ENCODE measurements around the gene AZIN2. TPM values are rescaled to one million over a fixed set of nuclear protein-coding genes. Genes with fewer than 3 reads are reported as not detected.

AZIN2 gene
- total and polyA plus RNA-seq, 10 of the 15 experiments (the other 5 are each of a cell fraction or from before 2014, with no cell fraction given), result 0.02 to 0.85 (median 0.23) TPM

DNA sequence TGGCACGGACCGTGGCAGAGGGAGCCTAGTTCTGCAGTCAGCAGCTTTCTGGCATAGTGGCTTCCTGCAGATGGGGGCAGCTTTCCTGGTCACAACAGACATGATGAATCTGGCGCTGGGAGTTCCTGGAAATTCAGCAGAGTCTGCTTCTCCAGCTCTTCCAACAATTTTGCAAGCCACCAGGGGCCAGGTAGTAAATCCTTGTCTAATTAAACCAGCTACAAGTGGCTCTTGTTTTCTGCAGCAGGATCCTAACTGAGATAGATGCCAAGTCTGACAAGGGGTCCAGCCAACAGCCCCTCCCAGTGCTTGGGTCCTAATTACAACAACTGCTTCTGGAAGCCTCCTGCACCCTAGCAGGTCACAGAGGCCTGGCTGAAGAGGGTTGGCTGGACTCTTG lies 65.0 kb downstream of the AZIN2 start (continued):
- TF ChIP-seq RUNX3 (IDR thresholded peaks at IDR 0.05; ENCODE audit: low read length) (no peak), GATAD2B (conservative IDR thresholded peaks at IDR 0.05; ENCODE audit: low read depth) (no peak)

DNA sequence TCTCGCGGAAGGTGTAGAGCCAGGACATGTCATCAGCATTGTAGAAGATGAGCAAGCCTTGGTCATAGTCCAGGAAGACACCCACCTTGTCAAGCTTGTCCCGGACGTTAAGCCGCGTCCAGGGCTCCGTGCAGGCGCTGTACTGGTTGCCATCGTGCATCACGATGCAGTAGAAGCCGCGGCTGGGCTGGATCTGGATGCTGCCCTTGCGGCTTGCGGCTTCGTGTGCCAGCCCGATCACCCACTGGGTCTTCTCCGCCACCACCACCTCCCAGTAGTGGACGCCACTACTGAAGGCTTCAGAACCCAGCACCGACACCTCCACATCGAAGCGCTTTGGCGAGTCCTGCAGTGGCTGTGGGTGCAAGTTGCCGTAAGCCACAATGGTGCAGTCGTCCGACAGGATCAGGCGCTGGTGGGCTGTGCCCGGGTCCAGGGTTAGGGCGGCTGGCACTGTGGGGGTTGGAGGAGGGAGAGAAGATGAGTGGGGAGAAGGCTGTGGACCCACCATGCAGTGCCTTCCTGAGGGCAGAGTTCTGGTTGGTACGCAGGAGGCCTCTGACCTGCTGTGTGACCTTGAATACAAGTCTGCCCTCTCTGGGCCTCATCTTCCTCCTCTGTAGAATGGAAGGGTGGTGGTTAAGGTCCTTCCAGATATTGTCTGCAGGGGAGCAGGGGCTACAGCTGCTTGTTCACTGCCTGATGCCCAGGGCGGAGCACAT lies 66.5 kb downstream of the AZIN2 start:
- FAIRE-seq (no peak), ATAC-seq (no peak), DNase-seq (ENCODE audit: low read depth, low spot score) (no peak)
- in situ Hi-C loops (cut with MboI) (no loop called here), intact Hi-C loops (cut with micrococcal nuclease; ENCODE audit: unreplicated experiment) (no loop called here)
- no peaks in the 10 kb centered on the region for H3K79me2 ChIP-seq (ENCODE audit: control insufficient read depth, insufficient read depth, low read length)
- H3K27ac ChIP-seq (ENCODE audit: control insufficient read depth, insufficient read depth), result no peak overlapping the region
- H3K4me1 ChIP-seq (ENCODE audit: control insufficient read depth, insufficient read depth, low read length), result no peaks in the 10 kb centered on the region
- no TSS peak for BruUV-seq (replicated peaks)
- H3K27me3 ChIP-seq (replicated peaks in 1 of 2; ENCODE audit: control insufficient read depth in 2 of 2, insufficient read depth in 2 of 2, low read length in 1 of 2), result no peaks in the 10 kb centered on the region
- SMC1A ChIA-PET (ENCODE audit: uncharacterized antibody, unreplicated experiment), result no interaction called here
- no peaks in the 10 kb centered on the region for H3K9me3 ChIP-seq (replicated peaks; ENCODE audit: control insufficient read depth, insufficient read depth, low read length)
- RAD21 ChIA-PET (ENCODE audit: unreplicated experiment), result no interaction called here
- CTCF ChIA-PET, result interaction anchor here (0.8 to 1.9 kb wide), 7 partner anchors 8 to 215 kb away, joined by 3 to 6 read pairs (median 3); no protein-coding TSS in a partner anchor
- H3K36me3 ChIP-seq (ENCODE audit: control insufficient read depth in 2 of 2, insufficient read depth in 2 of 2, low read length in 1 of 2), result no peaks in the 10 kb centered on the region; a peak in 1 of 4 replicates
- no peak for TF ChIP-seq BCL11A (IDR thresholded peaks at IDR 0.05; ENCODE audit: low read depth, low read length)
- no peak for TF ChIP-seq SPI1 (IDR thresholded peaks at IDR 0.05; ENCODE audit: borderline replicate concordance, insufficient read depth, low read depth, low read length)
- TF ChIP-seq, protein P1, sequence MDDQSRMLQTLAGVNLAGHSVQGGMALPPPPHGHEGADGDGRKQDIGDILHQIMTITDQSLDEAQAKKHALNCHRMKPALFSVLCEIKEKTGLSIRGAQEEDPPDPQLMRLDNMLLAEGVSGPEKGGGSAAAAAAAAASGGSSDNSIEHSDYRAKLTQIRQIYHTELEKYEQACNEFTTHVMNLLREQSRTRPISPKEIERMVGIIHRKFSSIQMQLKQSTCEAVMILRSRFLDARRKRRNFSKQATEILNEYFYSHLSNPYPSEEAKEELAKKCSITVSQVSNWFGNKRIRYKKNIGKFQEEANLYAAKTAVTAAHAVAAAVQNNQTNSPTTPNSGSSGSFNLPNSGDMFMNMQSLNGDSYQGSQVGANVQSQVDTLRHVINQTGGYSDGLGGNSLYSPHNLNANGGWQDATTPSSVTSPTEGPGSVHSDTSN (IDR thresholded peaks at IDR 0.05; ENCODE audit: insufficient replicate concordance, low read depth, low read length), result no peak
- no peak overlapping the region for H3K9ac ChIP-seq (ENCODE audit: control insufficient read depth, insufficient read depth, low read length)
- H3K4me3 ChIP-seq, result no peak overlapping the region
- H4K20me1 ChIP-seq (ENCODE audit: control insufficient read depth, insufficient read depth), result no peaks in the 10 kb centered on the region
- no peak overlapping the region for H2AFZ ChIP-seq (ENCODE audit: control insufficient read depth, low read depth, low read length)
- 94% methylated on average over 28 of the region's 30 CpGs for WGBS (ENCODE audit: insufficient coverage, insufficient replicate concordance, low lambda C conversion rate, missing lambda C conversion rate)
- no peak overlapping the region for H3K4me2 ChIP-seq (ENCODE audit: control insufficient read depth, insufficient read depth)
- POLR2A ChIA-PET, result no interaction called here
